Mucosa of stomach (tissue), 1 donor: ENCODE measurements around the gene SPRED1.

ENCODE experiments used
- H3K27me3 ChIP-seq: one replicate; pipeline ENCODE4 v1.7.0; 2013; ENCODE audit warnings: mild to moderate bottlenecking, low read length; ENCODE audit not compliant: control insufficient read depth, insufficient read depth
- H3K36me3 ChIP-seq: one replicate; pipeline ENCODE4 v1.7.0; 2013; ENCODE audit warnings: low read length; ENCODE audit not compliant: control insufficient read depth, insufficient read depth
- H3K4me1 ChIP-seq: one replicate; pipeline ENCODE4 v1.7.0; 2013; ENCODE audit warnings: mild to moderate bottlenecking, low read length; ENCODE audit not compliant: control insufficient read depth, insufficient read depth
- H3K4me3 ChIP-seq: one replicate; pipeline ENCODE4 v1.7.0; 2013; ENCODE audit warnings: low read length
- H3K9ac ChIP-seq: one replicate; pipeline ENCODE4 v1.7.0; 2013; ENCODE audit warnings: mild to moderate bottlenecking, low read length, moderate library complexity
- H3K9me3 ChIP-seq: one replicate; pipeline ENCODE4 v1.7.0; 2013; ENCODE audit warnings: mild to moderate bottlenecking, low read length, moderate library complexity; ENCODE audit not compliant: control insufficient read depth
- donor health status: Pancreatic carcinoma.

The SPRED1 gene

GRCh38 chr15:38325648-38325990 lies 73.0 kb downstream of the SPRED1 start:
- peaks cover 3% of the 10 kb centered on the region for H3K36me3 ChIP-seq
- no peaks in the 10 kb centered on the region for H3K9me3 ChIP-seq
- no peaks in the 10 kb centered on the region for H3K27me3 ChIP-seq
- H3K4me1 ChIP-seq: no peaks in the 10 kb centered on the region
- no peak overlapping the region for H3K4me3 ChIP-seq
- no peak overlapping the region for H3K9ac ChIP-seq

GRCh38 chr15:38332711-38333110 lies 80.1 kb downstream of the SPRED1 start:
- Histone ChIP-seq H3K4me1 (no peaks in the 10 kb centered on the region), H3K9me3 (no peaks in the 10 kb centered on the region), H3K36me3 (no peaks in the 10 kb centered on the region), H3K9ac (no peak overlapping the region), H3K4me3 (no peak overlapping the region), H3K27me3 (no peaks in the 10 kb centered on the region)

- H3K4me3 ChIP-seq: no peak overlapping the region
- no peaks in the 10 kb centered on the region for H3K9me3 ChIP-seq
- no peaks in the 10 kb centered on the region for H3K4me1 ChIP-seq
- no peaks in the 10 kb centered on the region for H3K36me3 ChIP-seq
- H3K9ac ChIP-seq: no peak overlapping the region
- no peaks in the 10 kb centered on the region for H3K27me3 ChIP-seq
These were observed 82.5 kb downstream of the SPRED1 start for GRCh38 chr15:38335116-38335515.

GRCh38 chr15:38344351-38344750 lies 91.7 kb downstream of the SPRED1 start:
- no peaks in the 10 kb centered on the region for H3K4me1 ChIP-seq
- no peak overlapping the region for H3K4me3 ChIP-seq
- no peaks in the 10 kb centered on the region for H3K9me3 ChIP-seq
- no peaks in the 10 kb centered on the region for H3K27me3 ChIP-seq
- H3K9ac ChIP-seq: no peak overlapping the region
- H3K36me3 ChIP-seq: no peaks in the 10 kb centered on the region

- Histone ChIP-seq H3K9me3 (no peaks in the 10 kb centered on the region), H3K4me1 (no peaks in the 10 kb centered on the region), H3K9ac (no peak overlapping the region), H3K36me3 (no peaks in the 10 kb centered on the region), H3K27me3 (no peaks in the 10 kb centered on the region), H3K4me3 (no peak overlapping the region)
These were observed 96.6 kb downstream of the SPRED1 start for GRCh38 chr15:38349251-38349650.

- no peaks in the 10 kb centered on the region for H3K9me3 ChIP-seq
- no peak overlapping the region for H3K4me3 ChIP-seq
- H3K36me3 ChIP-seq: no peaks in the 10 kb centered on the region
- no peak overlapping the region for H3K9ac ChIP-seq
- no peaks in the 10 kb centered on the region for H3K4me1 ChIP-seq
- no peaks in the 10 kb centered on the region for H3K27me3 ChIP-seq
These were observed 98.8 kb downstream of the SPRED1 start for GRCh38 chr15:38351466-38351865.

GRCh38 chr15:38354315-38354929 lies 101.8 kb downstream of the SPRED1 start:
- H3K36me3 ChIP-seq: no peaks in the 10 kb centered on the region
- no peak overlapping the region for H3K9ac ChIP-seq
- H3K27me3 ChIP-seq: no peaks in the 10 kb centered on the region
- no peaks in the 10 kb centered on the region for H3K9me3 ChIP-seq
- H3K4me1 ChIP-seq: no peaks in the 10 kb centered on the region
- no peak overlapping the region for H3K4me3 ChIP-seq

- H3K4me3 ChIP-seq: no peak overlapping the region
- no peaks in the 10 kb centered on the region for H3K27me3 ChIP-seq
- H3K9ac ChIP-seq: no peak overlapping the region
These were observed 109.7 kb downstream of the SPRED1 start for GRCh38 chr15:38362355-38362754.

GRCh38 chr15:38367476-38367875 lies 114.8 kb downstream of the SPRED1 start:
- no peak overlapping the region for H3K4me3 ChIP-seq
- no peaks in the 10 kb centered on the region for H3K36me3 ChIP-seq

More at GRCh38 chr15:38362355-38362754, 109.7 kb downstream of the SPRED1 start:
- H3K4me1 ChIP-seq: no peaks in the 10 kb centered on the region
- no peaks in the 10 kb centered on the region for H3K36me3 ChIP-seq
- H3K9me3 ChIP-seq: no peaks in the 10 kb centered on the region

GRCh38 chr15:38369936-38370478 lies 117.4 kb downstream of the SPRED1 start:
- H3K36me3 ChIP-seq: no peaks in the 10 kb centered on the region
- no peaks in the 10 kb centered on the region for H3K4me1 ChIP-seq
- no peaks in the 10 kb centered on the region for H3K27me3 ChIP-seq
- no peak overlapping the region for H3K4me3 ChIP-seq
- no peak overlapping the region for H3K9ac ChIP-seq
- no peaks in the 10 kb centered on the region for H3K9me3 ChIP-seq

More at GRCh38 chr15:38367476-38367875, 114.8 kb downstream of the SPRED1 start:
- Histone ChIP-seq H3K4me1 (no peaks in the 10 kb centered on the region), H3K27me3 (no peaks in the 10 kb centered on the region), H3K9me3 (no peaks in the 10 kb centered on the region), H3K9ac (no peak overlapping the region)

GRCh38 chr15:38373016-38373415 lies 120.4 kb downstream of the SPRED1 start:
- Histone ChIP-seq H3K4me1 (no peaks in the 10 kb centered on the region), H3K4me3 (no peak overlapping the region), H3K36me3 (no peaks in the 10 kb centered on the region), H3K9ac (no peak overlapping the region), H3K27me3 (peaks cover 3% of the 10 kb centered on the region), H3K9me3 (no peaks in the 10 kb centered on the region)

GRCh38 chr15:38374029-38374428 lies 121.4 kb downstream of the SPRED1 start:
- Histone ChIP-seq H3K36me3 (no peaks in the 10 kb centered on the region), H3K27me3 (peaks cover 3% of the 10 kb centered on the region), H3K9ac (no peak overlapping the region), H3K9me3 (no peaks in the 10 kb centered on the region), H3K4me1 (no peaks in the 10 kb centered on the region), H3K4me3 (no peak overlapping the region)

- Histone ChIP-seq H3K9ac (no peak overlapping the region), H3K36me3 (no peaks in the 10 kb centered on the region), H3K9me3 (no peaks in the 10 kb centered on the region), H3K4me3 (no peak overlapping the region), H3K4me1 (no peaks in the 10 kb centered on the region), H3K27me3 (peaks cover 3% of the 10 kb centered on the region)
These were observed 121.9 kb downstream of the SPRED1 start for GRCh38 chr15:38374556-38374955.
